Endothelial cell (in vitro differentiated cells): Measurements from ENCODE around the gene GNB5. TPM values are rescaled to one million over a fixed set of nuclear protein-coding genes. Genes with fewer than 3 reads are reported as not detected.

Experiments
- DNase-seq: peaks from one replicate; pipeline ENCODE4 v3.0.0; 2021; ENCODE audit warnings: low spot score
- H3K27ac Mint-ChIP-seq: one replicate; pipeline ENCODE4 v1.8.0; 2021; ENCODE audit warnings: mixed read lengths, inconsistent platforms; ENCODE audit not compliant: unreplicated experiment
- H3K27me3 Mint-ChIP-seq: one replicate; pipeline ENCODE4 v1.8.0; 2021; ENCODE audit warnings: mild to moderate bottlenecking, moderate library complexity, mixed read lengths, inconsistent platforms; ENCODE audit not compliant: unreplicated experiment
- H3K36me3 Mint-ChIP-seq: one replicate; pipeline ENCODE4 v1.8.0; 2021; ENCODE audit warnings: mild to moderate bottlenecking, low read depth, mixed read lengths, inconsistent platforms; ENCODE audit not compliant: unreplicated experiment
- H3K4me1 Mint-ChIP-seq: one replicate; pipeline ENCODE4 v1.8.0; 2021; ENCODE audit warnings: mild to moderate bottlenecking, mixed read lengths, inconsistent platforms; ENCODE audit not compliant: unreplicated experiment
- H3K4me3 Mint-ChIP-seq: one replicate; pipeline ENCODE4 v1.8.0; 2021; ENCODE audit warnings: mild to moderate bottlenecking, mixed read lengths, inconsistent platforms; ENCODE audit not compliant: unreplicated experiment
- H3K9me3 Mint-ChIP-seq: one replicate; pipeline ENCODE4 v1.8.0; 2021; ENCODE audit warnings: mixed read lengths, inconsistent platforms; ENCODE audit not compliant: unreplicated experiment
- CTCF ChIP-seq: fragments of 200-600 bp; sonication (generic); IDR thresholded peaks from one replicate; pipeline ENCODE4 v1.5.0; 2021; ENCODE audit warnings: antibody characterized with exemption; ENCODE audit not compliant: unreplicated experiment
- total RNA-seq: library from RNA; stranded (reverse); fragmentation: NEBNext Ultra II Directional; extraction: Animal tissue kit (Norgen Biotek cat#: 25700); gene quantifications from one replicate; pipeline ENCODE4 v1.2.1, GENCODE V29; 2021; ENCODE audit not compliant: unreplicated experiment

The GNB5 gene
- total RNA-seq, 1 donor from 2014 or later: 11.7 TPM

GRCh38 chr15:52134502-52135144 is 56.6 kb downstream of the GNB5 start:
- TF ChIP-seq CTCF: no peak
- H3K4me3 Mint-ChIP-seq: no peak overlapping the region
- H3K36me3 Mint-ChIP-seq: peaks cover 4% of the 10 kb centered on the region
- no peak overlapping the region for H3K27ac Mint-ChIP-seq
- DNase-seq: no peak
- no peaks in the 10 kb centered on the region for H3K4me1 Mint-ChIP-seq
- H3K9me3 Mint-ChIP-seq: no peaks in the 10 kb centered on the region
- H3K27me3 Mint-ChIP-seq: no peaks in the 10 kb centered on the region

DNA sequence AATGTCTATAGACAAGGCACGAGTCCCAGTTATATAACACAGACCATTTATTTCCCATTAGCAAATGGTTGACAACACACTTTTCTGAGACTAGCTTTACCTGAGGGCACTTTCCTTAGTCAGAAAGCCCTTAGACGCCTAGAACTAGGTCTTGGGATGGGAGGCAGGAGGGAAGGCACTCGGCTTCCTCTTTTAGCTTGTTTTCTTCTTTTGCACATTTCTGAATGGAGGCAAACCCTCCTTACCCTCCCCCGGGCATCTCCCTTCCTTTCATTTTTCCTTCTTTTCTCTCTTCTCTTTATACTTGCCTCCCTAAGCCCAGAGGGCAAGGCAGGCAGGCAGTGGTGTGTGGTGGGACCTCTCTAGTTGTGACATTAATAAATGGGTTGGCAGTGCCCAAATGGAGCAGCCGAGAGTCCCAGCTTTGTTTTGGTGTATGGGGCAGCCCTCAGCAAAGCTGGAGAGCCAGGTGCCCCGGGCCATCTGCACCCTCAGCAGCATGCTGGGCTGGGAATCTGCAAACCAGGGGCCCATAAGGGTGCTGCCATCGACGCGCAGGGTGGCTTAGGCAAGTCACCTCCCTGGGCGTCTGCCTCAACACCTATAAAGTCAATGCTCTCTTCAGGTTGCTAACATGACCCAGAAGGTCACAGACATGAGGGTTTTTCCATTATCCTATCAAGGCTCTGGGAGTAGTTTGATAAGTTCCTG is 57.5 kb downstream of the GNB5 start:
- Mint-ChIP-seq H3K9me3 (no peaks in the 10 kb centered on the region), H3K4me3 (no peak overlapping the region)
- TF ChIP-seq CTCF: no peak

GRCh38 chr15:52132066-52132465 is 59.1 kb downstream of the GNB5 start:
- Mint-ChIP-seq H3K9me3 (no peaks in the 10 kb centered on the region), H3K27me3 (no peaks in the 10 kb centered on the region), H3K4me3 (no peak overlapping the region), H3K36me3 (peaks cover 1% of the 10 kb centered on the region), H3K27ac (no peak overlapping the region), H3K4me1 (no peaks in the 10 kb centered on the region)
- TF ChIP-seq CTCF: no peak
- no peak for DNase-seq

More for the DNA sequence above, 57.5 kb downstream of the GNB5 start:
- Mint-ChIP-seq H3K4me1 (no peaks in the 10 kb centered on the region), H3K27ac (no peak overlapping the region), H3K36me3 (peaks cover 4% of the 10 kb centered on the region), H3K27me3 (no peaks in the 10 kb centered on the region)
- no peak for DNase-seq

- no peak overlapping the region for H3K4me3 Mint-ChIP-seq
- no peak overlapping the region for H3K27ac Mint-ChIP-seq
- no peak for TF ChIP-seq CTCF
- H3K9me3 Mint-ChIP-seq: no peaks in the 10 kb centered on the region
- no peaks in the 10 kb centered on the region for H3K4me1 Mint-ChIP-seq
- H3K27me3 Mint-ChIP-seq: no peaks in the 10 kb centered on the region
- DNase-seq: no peak
- no peaks in the 10 kb centered on the region for H3K36me3 Mint-ChIP-seq
These were observed 62.6 kb downstream of the GNB5 start for GRCh38 chr15:52128568-52128967.

- TF ChIP-seq CTCF: no peak
- Mint-ChIP-seq H3K36me3 (no peaks in the 10 kb centered on the region), H3K9me3 (no peaks in the 10 kb centered on the region), H3K27ac (no peak overlapping the region), H3K4me3 (no peak overlapping the region), H3K4me1 (no peaks in the 10 kb centered on the region), H3K27me3 (no peaks in the 10 kb centered on the region)
- DNase-seq: no peak
These were observed 66.8 kb downstream of the GNB5 start for GRCh38 chr15:52124270-52124880.
